ENCODE data around the gene PPM1D. TPM values are rescaled to one million over a fixed set of nuclear protein-coding genes. Genes with fewer than 3 reads are reported as not detected.

The PPM1D gene
- total and polyA plus RNA-seq, 2 of the 13 experiments (the other 11 are each of a cell fraction or from before 2014, with no cell fraction given), result 8.0 to 26.2 TPM

DNA sequence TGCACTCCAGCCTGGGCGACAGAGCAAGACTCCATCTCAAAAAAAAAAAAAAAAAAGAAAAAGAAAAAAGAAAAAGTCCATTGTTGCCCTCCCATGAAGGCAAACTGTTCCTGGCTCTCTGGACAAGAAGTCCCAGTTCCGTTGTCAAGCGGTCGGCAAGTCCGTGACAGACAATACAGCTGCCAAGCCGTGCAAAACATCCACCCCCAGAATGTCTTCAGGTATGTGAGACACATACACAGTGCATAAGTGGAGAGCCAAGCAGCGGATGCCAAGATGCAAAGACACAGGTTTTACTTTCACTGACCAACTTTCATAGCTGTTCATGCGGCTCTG, 40.4 kb upstream of the PPM1D start (continued):
- TF ChIP-seq, protein P1, sequence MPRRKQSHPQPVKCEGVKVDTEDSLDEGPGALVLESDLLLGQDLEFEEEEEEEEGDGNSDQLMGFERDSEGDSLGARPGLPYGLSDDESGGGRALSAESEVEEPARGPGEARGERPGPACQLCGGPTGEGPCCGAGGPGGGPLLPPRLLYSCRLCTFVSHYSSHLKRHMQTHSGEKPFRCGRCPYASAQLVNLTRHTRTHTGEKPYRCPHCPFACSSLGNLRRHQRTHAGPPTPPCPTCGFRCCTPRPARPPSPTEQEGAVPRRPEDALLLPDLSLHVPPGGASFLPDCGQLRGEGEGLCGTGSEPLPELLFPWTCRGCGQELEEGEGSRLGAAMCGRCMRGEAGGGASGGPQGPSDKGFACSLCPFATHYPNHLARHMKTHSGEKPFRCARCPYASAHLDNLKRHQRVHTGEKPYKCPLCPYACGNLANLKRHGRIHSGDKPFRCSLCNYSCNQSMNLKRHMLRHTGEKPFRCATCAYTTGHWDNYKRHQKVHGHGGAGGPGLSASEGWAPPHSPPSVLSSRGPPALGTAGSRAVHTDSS (CRISPR knock-in tag; conservative IDR thresholded peaks at IDR 0.05), result no peak
- 0 out of 2 replicates have a peak, but pooled peaks have one; percentile 33 for TF ChIP-seq THYN1 (CRISPR knock-in tag; IDR thresholded peaks at IDR 0.05; ENCODE audit: borderline replicate concordance, low read depth)
- no peak for TF ChIP-seq ZNF331 (CRISPR knock-in tag; IDR thresholded peaks at IDR 0.05)
- no peak for TF ChIP-seq KDM2A (CRISPR knock-in tag; IDR thresholded peaks at IDR 0.05; ENCODE audit: borderline replicate concordance, low read depth)
- TF ChIP-seq ZBTB42 (CRISPR knock-in tag; IDR thresholded peaks at IDR 0.05), result no peak
- TF ChIP-seq RXRB (CRISPR knock-in tag; IDR thresholded peaks at IDR 0.05; ENCODE audit: borderline replicate concordance), result no peak
- TF ChIP-seq ZNF672 (CRISPR knock-in tag; IDR thresholded peaks at IDR 0.05), result no peak
- TF ChIP-seq ZNF234 (CRISPR knock-in tag; conservative IDR thresholded peaks at IDR 0.05), result no peak
- no peak for TF ChIP-seq NCOA5 (CRISPR knock-in tag; IDR thresholded peaks at IDR 0.05)
- 0 out of 2 replicates have a peak, but pooled peaks have one; percentile 12 for TF ChIP-seq NCOR1 (IDR thresholded peaks at IDR 0.05; ENCODE audit: borderline replicate concordance, low read length)
- TF ChIP-seq ARNT2 (CRISPR knock-in tag; IDR thresholded peaks at IDR 0.05; ENCODE audit: low read depth), result no peak
- TF ChIP-seq REXO4 (CRISPR knock-in tag; IDR thresholded peaks at IDR 0.05; ENCODE audit: borderline replicate concordance), result no peak
- TF ChIP-seq WIZ (CRISPR knock-in tag; IDR thresholded peaks at IDR 0.05), result no peak; the same call in 1 of the 2 replicates
- TF ChIP-seq GATAD2A (CRISPR knock-in tag; IDR thresholded peaks at IDR 0.05), result no peak

All from HepG2 (cell line).